ENCODE measurements around the gene DPM2.

DPM2 gene

GRCh38 chr9:127925959-127926905 lies 11.4 kb downstream of the DPM2 start:
- Histone ChIP-seq H3K9ac (ENCODE audit: low read length) (no peak overlapping the region), H3K9me3 (ENCODE audit: insufficient read depth, low read length) (no peaks in the 10 kb centered on the region), H3K9me2 (replicated peaks; ENCODE audit: insufficient read depth, low read length) (no peaks in the 10 kb centered on the region), H3K36me3 (ENCODE audit: low read length) (no peaks in the 10 kb centered on the region), H3K4me3 (ENCODE audit: insufficient read depth, low read length, poor library complexity, severe bottlenecking) (no peak overlapping the region), H3F3A (ENCODE audit: insufficient read depth) (peaks cover 3% of the 10 kb centered on the region; the same call in 1 of the 2 replicates), H3K79me2 (ENCODE audit: insufficient read depth, low read length) (no peaks in the 10 kb centered on the region), H3K4me2 (ENCODE audit: low read depth, low read length, poor library complexity, severe bottlenecking) (peak overlapping the region; percentile 45), H2AFZ (ENCODE audit: low read depth, low read length, severe bottlenecking) (no peak overlapping the region), H4K20me1 (ENCODE audit: low read depth, low read length) (no peaks in the 10 kb centered on the region), H3K27ac (ENCODE audit: low read depth, low read length) (no peak overlapping the region), H3K27me3 (ENCODE audit: low read length) (no peaks in the 10 kb centered on the region)
- no peak for TF ChIP-seq EZH2phosphoT487 (conservative IDR thresholded peaks at IDR 0.05; ENCODE audit: low read length)
- no peak for TF ChIP-seq CTCF (IDR thresholded peaks at IDR 0.05; ENCODE audit: insufficient read depth, low read length, poor library complexity, severe bottlenecking)

- Histone ChIP-seq H3K27me3 (ENCODE audit: low read length) (no peaks in the 10 kb centered on the region), H4K20me1 (ENCODE audit: low read depth, low read length) (no peaks in the 10 kb centered on the region), H3K27ac (ENCODE audit: low read depth, low read length) (no peak overlapping the region), H3K9me3 (ENCODE audit: insufficient read depth, low read length) (no peaks in the 10 kb centered on the region), H3K9ac (ENCODE audit: low read length) (no peak overlapping the region), H3K36me3 (ENCODE audit: low read length) (no peaks in the 10 kb centered on the region), H3K9me2 (replicated peaks; ENCODE audit: insufficient read depth, low read length) (no peaks in the 10 kb centered on the region), H2AFZ (ENCODE audit: low read depth, low read length, severe bottlenecking) (no peak overlapping the region), H3K79me2 (ENCODE audit: insufficient read depth, low read length) (no peaks in the 10 kb centered on the region), H3K4me2 (ENCODE audit: low read depth, low read length, poor library complexity, severe bottlenecking) (no peak overlapping the region), H3K4me3 (ENCODE audit: insufficient read depth, low read length, poor library complexity, severe bottlenecking) (no peak overlapping the region), H3F3A (ENCODE audit: insufficient read depth) (peaks cover 1% of the 10 kb centered on the region; the same call in 1 of the 2 replicates)
- TF ChIP-seq EZH2phosphoT487 (conservative IDR thresholded peaks at IDR 0.05; ENCODE audit: low read length) (no peak), CTCF (IDR thresholded peaks at IDR 0.05; ENCODE audit: insufficient read depth, low read length, poor library complexity, severe bottlenecking) (no peak)
Measured at GRCh38 chr9:127924736-127925444, 12.8 kb downstream of the DPM2 start.

- H3K4me3 ChIP-seq (ENCODE audit: insufficient read depth, low read length, poor library complexity, severe bottlenecking): no peak overlapping the region
- no peak overlapping the region for H3K9ac ChIP-seq (ENCODE audit: low read length)
- H3F3A ChIP-seq (ENCODE audit: insufficient read depth): no peaks in the 10 kb centered on the region
- H3K4me2 ChIP-seq (ENCODE audit: low read depth, low read length, poor library complexity, severe bottlenecking): no peak overlapping the region
- H3K9me2 ChIP-seq (replicated peaks; ENCODE audit: insufficient read depth, low read length): no peaks in the 10 kb centered on the region
- H3K36me3 ChIP-seq (ENCODE audit: low read length): no peaks in the 10 kb centered on the region
- no peak overlapping the region for H3K27ac ChIP-seq (ENCODE audit: low read depth, low read length)
- no peaks in the 10 kb centered on the region for H3K79me2 ChIP-seq (ENCODE audit: insufficient read depth, low read length)
- no peaks in the 10 kb centered on the region for H4K20me1 ChIP-seq (ENCODE audit: low read depth, low read length)
- no peaks in the 10 kb centered on the region for H3K9me3 ChIP-seq (ENCODE audit: insufficient read depth, low read length)
- TF ChIP-seq CTCF (IDR thresholded peaks at IDR 0.05; ENCODE audit: insufficient read depth, low read length, poor library complexity, severe bottlenecking): no peak
- TF ChIP-seq EZH2phosphoT487 (conservative IDR thresholded peaks at IDR 0.05; ENCODE audit: low read length): no peak
- H2AFZ ChIP-seq (ENCODE audit: low read depth, low read length, severe bottlenecking): no peak overlapping the region
- H3K27me3 ChIP-seq (ENCODE audit: low read length): no peaks in the 10 kb centered on the region
Measured at GRCh38 chr9:127923771-127924170, 13.9 kb downstream of the DPM2 start.
